H1 (cell line): Measurements from ENCODE around the gene LRRC28. TPM values are rescaled to one million over a fixed set of nuclear protein-coding genes. Genes with fewer than 3 reads are reported as not detected.

ENCODE experiments used
- CTCF ChIA-PET: fragments of 300-600 bp; sonication (Branson Sonifier 250); formaldehyde crosslinking; loops from one replicate; lab custom pipeline; 2021; ENCODE audit not compliant: partially characterized antibody; lab: Charles Lee
- POLR2A ChIA-PET: fragments of 300-600 bp; sonication (Branson Sonifier 250); formaldehyde crosslinking; loops from one replicate; lab custom pipeline; 2021; ENCODE audit warnings: inconsistent platforms; ENCODE audit not compliant: partially characterized antibody; lab: Charles Lee
- DNase-seq, 2 experiments: peaks; one replicate each; pipeline versions ENCODE4 v3.0.0 to v3.0.0-alpha.2; 2010 to 2022; ENCODE audit warnings: low spot score in 2 of 2, low read depth in 1 of 2, mixed read lengths in 1 of 2
- FAIRE-seq: peaks from 2 replicates; lab custom pipeline; 2011; peaks lifted over from hg19 to GRCh38; lab: Jason Lieb, UNC
- H2AFZ ChIP-seq: 2 replicates; pipeline ENCODE4 v1.8.1; 2012; ENCODE audit warnings: low read length, inconsistent platforms
- H2AK5ac ChIP-seq: 2 replicates; pipeline ENCODE4 v1.6.1; 2013; ENCODE audit warnings: low read depth, low read length
- H2BK120ac ChIP-seq: replicated peaks from 2 replicates; pipeline ENCODE3; 2013; ENCODE audit warnings: low read depth, low read length, inconsistent platforms
- H2BK12ac ChIP-seq: 2 replicates; pipeline ENCODE4 v1.6.1; 2013; ENCODE audit warnings: low read depth, low read length
- H2BK15ac ChIP-seq: 2 replicates; pipeline ENCODE4 v1.6.1; 2013; ENCODE audit warnings: low read length
- H2BK20ac ChIP-seq: 2 replicates; pipeline ENCODE4 v1.6.1; 2013; ENCODE audit warnings: low read length
- H2BK5ac ChIP-seq: 2 replicates; pipeline ENCODE4 v1.6.1; 2013; ENCODE audit warnings: low read depth, low read length
- H3K14ac ChIP-seq: 2 replicates; pipeline ENCODE4 v1.6.1; 2013; ENCODE audit warnings: inconsistent platforms; ENCODE audit not compliant: insufficient read length
- H3K18ac ChIP-seq: 2 replicates; pipeline ENCODE4 v1.6.1; 2013; ENCODE audit warnings: low read length; ENCODE audit errors: extremely low read depth
- H3K23ac ChIP-seq: 2 replicates; pipeline ENCODE4 v1.6.1; 2013; ENCODE audit warnings: inconsistent platforms; ENCODE audit not compliant: insufficient read length
- H3K23me2 ChIP-seq: 2 replicates; pipeline ENCODE4 v1.6.1; 2013; ENCODE audit warnings: low read depth, low read length
- H3K27ac ChIP-seq: 2 replicates; pipeline ENCODE4 v1.6.1; 2011; ENCODE audit warnings: low read depth, low read length, inconsistent platforms
- H3K27me3 ChIP-seq, 4 experiments: replicated peaks in 1 of 4; 1 replicate in 1 of 4; 2 replicates in 3 of 4; pipeline versions ENCODE4 v1.6.1 to v1.8.1; 2011 to 2013; ENCODE audit warnings: low read length in 3 of 4, mild to moderate bottlenecking in 3 of 4, inconsistent platforms in 2 of 4, mixed read lengths in 2 of 4, moderate library complexity in 1 of 4; ENCODE audit not compliant: control insufficient read depth in 3 of 4, insufficient read depth in 3 of 4; ENCODE audit errors: extremely low read depth in 1 of 4
- H3K36me3 ChIP-seq, 4 experiments: 2 replicates each; pipeline versions ENCODE4 v1.6.1 to v1.8.1; 2011 to 2013; ENCODE audit warnings: mild to moderate bottlenecking in 4 of 4, low read length in 3 of 4, moderate library complexity in 2 of 4, control low read depth in 1 of 4, inconsistent platforms in 1 of 4; ENCODE audit not compliant: insufficient read depth in 4 of 4, control insufficient read depth in 2 of 4
- H3K4ac ChIP-seq: replicated peaks from 2 replicates; pipeline ENCODE3; 2013; ENCODE audit warnings: low read length, low read depth, mixed read lengths, inconsistent platforms; ENCODE audit not compliant: insufficient read length
- H3K4me1 ChIP-seq, 4 experiments: replicated peaks in 1 of 4; 1 replicate in 1 of 4; 2 replicates in 3 of 4; pipeline versions ENCODE4 v1.6.1 to v1.8.1; 2011 to 2013; ENCODE audit warnings: low read length in 3 of 4, inconsistent platforms in 2 of 4, mixed read lengths in 1 of 4; ENCODE audit not compliant: insufficient read depth in 4 of 4, control insufficient read depth in 3 of 4
- H3K4me2 ChIP-seq, 2 experiments: 2 replicates each; pipeline versions ENCODE4 v1.6.1 to v1.8.1; 2011 to 2013; ENCODE audit warnings: low read depth in 2 of 2, low read length in 2 of 2, control low read depth in 1 of 2, inconsistent platforms in 1 of 2, mild to moderate bottlenecking in 1 of 2; ENCODE audit not compliant: insufficient read depth in 1 of 2
- H3K4me3 ChIP-seq, 4 experiments: fragments of 200-600, 300-600 bp in 1 of 4; sonication (generic), shearing (Covaris generic), sonication (Bioruptor Twin) in 1 of 4; 2 replicates each; pipeline versions ENCODE4 v1.5.1 to v1.8.1; 2011 to 2016; ENCODE audit warnings: low read length in 4 of 4, low read depth in 3 of 4, control low read depth in 2 of 4, inconsistent platforms in 2 of 4, mild to moderate bottlenecking in 2 of 4, mixed read lengths in 1 of 4, moderate library complexity in 1 of 4; ENCODE audit not compliant: insufficient read depth in 2 of 4; ENCODE audit errors: extremely low read depth in 1 of 4
- H3K56ac ChIP-seq: replicated peaks from 2 replicates; pipeline ENCODE3; 2013; ENCODE audit warnings: low read depth, mild to moderate bottlenecking, mixed read lengths, low read length, inconsistent platforms; ENCODE audit not compliant: insufficient read length
- H3K79me1 ChIP-seq: 2 replicates; pipeline ENCODE4 v1.6.1; 2013; ENCODE audit warnings: low read depth, low read length, control low read depth
- H3K79me2 ChIP-seq, 2 experiments: 2 replicates each; pipeline versions ENCODE4 v1.6.1 to v1.8.1; 2012 to 2013; ENCODE audit warnings: low read length in 2 of 2, mild to moderate bottlenecking in 2 of 2, inconsistent platforms in 1 of 2; ENCODE audit not compliant: insufficient read depth in 2 of 2, control insufficient read depth in 1 of 2
- H3K9ac ChIP-seq, 4 experiments: replicated peaks in 1 of 4; 1 replicate in 1 of 4; 2 replicates in 3 of 4; pipeline versions ENCODE4 v1.6.1 to v1.8.1; 2011 to 2013; ENCODE audit warnings: low read depth in 3 of 4, low read length in 3 of 4, control low read depth in 2 of 4, mild to moderate bottlenecking in 2 of 4, moderate library complexity in 2 of 4, inconsistent platforms in 1 of 4; ENCODE audit errors: extremely low read depth in 1 of 4
- H3K9me3 ChIP-seq, 2 experiments: 2 replicates each; pipeline versions ENCODE4 v1.6.1 to v1.8.1; 2012 to 2013; ENCODE audit warnings: mild to moderate bottlenecking in 2 of 2, moderate library complexity in 2 of 2, control low read depth in 1 of 2, inconsistent platforms in 1 of 2, low read depth in 1 of 2, low read length in 1 of 2, mixed read lengths in 1 of 2; ENCODE audit not compliant: insufficient read depth in 2 of 2
- H4K20me1 ChIP-seq, 2 experiments: replicated peaks in 1 of 2; 2 replicates each; pipeline versions ENCODE3 to v1.8.1; 2011 to 2013; ENCODE audit warnings: inconsistent platforms in 2 of 2, low read length in 2 of 2, mild to moderate bottlenecking in 1 of 2; ENCODE audit not compliant: insufficient read depth in 2 of 2, control insufficient read depth in 1 of 2
- H4K5ac ChIP-seq: 2 replicates; pipeline ENCODE4 v1.6.1; 2013; ENCODE audit warnings: low read length, low read depth, mixed read lengths, inconsistent platforms; ENCODE audit not compliant: insufficient read length
- H4K8ac ChIP-seq: 2 replicates; pipeline ENCODE4 v1.8.0; 2013; ENCODE audit warnings: mild to moderate bottlenecking, moderate library complexity, low read length, inconsistent platforms; ENCODE audit not compliant: insufficient read depth; ENCODE audit errors: extremely low read depth
- H4K91ac ChIP-seq: replicated peaks from 2 replicates; pipeline ENCODE3; 2013; ENCODE audit warnings: low read length, mixed read lengths, inconsistent platforms; ENCODE audit not compliant: insufficient read length
- WGBS, 2 experiments: shearing (Covaris generic) in 1 of 2; methylation state at CpG; one replicate each; pipeline versions ENCODE4 v1.1.6 to v1.1.7; 2013 to 2015; ENCODE audit warnings: low lambda C conversion rate in 2 of 2, mixed read lengths in 2 of 2, inconsistent platforms in 1 of 2, low coverage in 1 of 2, missing lambda C conversion rate in 1 of 2; ENCODE audit not compliant: insufficient replicate concordance in 2 of 2, insufficient coverage in 1 of 2, insufficient read length in 1 of 2; ENCODE audit errors: extremely low coverage in 1 of 2, missing lambda C conversion rate in 1 of 2; 5-methylcytosine and 5-hydroxymethylcytosine counted together
- polyA plus RNA-seq, 7 experiments: library from polyadenylated mRNA; depleted of rRNA in 3 of 7; stranded (reverse) in 5 of 7; unstranded in 2 of 7; fragments of >200 nt in 5 of 7; fragments of 200-250 nt in 2 of 7; gene quantifications; 1 replicate in 5 of 7; 2 replicates in 1 of 7; 4 replicates in 1 of 7; pipeline versions ENCODE4 v1.2.1 to v1.2.3, GENCODE V29; 2011 to 2013; ENCODE audit warnings: missing spikeins in 2 of 7, mixed read lengths in 2 of 7
- total RNA-seq: library from RNA; stranded (reverse); fragmentation: NEBNext Ultra II Directional; extraction: Animal tissue kit (Norgen Biotek cat#: 25700); gene quantifications from 2 replicates; pipeline ENCODE4 v1.2.1, GENCODE V29; 2021

Gene LRRC28
- total and polyA plus RNA-seq, 2 of the 8 experiments (the other 6 are each of a cell fraction or from before 2014, with no cell fraction given) = 20.2 to 23.3 TPM

DNA sequence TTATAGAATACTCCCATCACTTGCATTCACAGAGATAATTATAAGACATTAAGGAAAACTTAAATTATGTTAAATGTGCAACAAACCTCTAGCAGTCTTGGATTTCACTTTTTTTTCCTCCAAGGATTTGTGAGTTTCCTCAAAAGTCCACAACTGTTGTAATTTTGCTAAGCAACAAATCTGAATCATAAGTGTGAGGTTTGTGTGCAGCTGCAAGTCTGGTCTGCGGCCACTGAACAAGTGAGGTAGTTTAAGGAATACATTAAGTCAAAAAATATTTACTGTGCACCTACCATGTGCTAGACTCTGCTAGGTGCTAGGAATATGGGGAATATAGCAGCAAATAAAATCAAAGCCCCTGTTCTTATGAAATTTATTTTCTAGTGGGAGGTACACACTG is 70.2 kb downstream of the LRRC28 start:
- Histone ChIP-seq H2BK20ac (no peak overlapping the region), H3K27me3 (no peaks in the 10 kb centered on the region), H3K79me2 (no peaks in the 10 kb centered on the region), H3K14ac (no peak overlapping the region), H2AFZ (no peak overlapping the region), H3K18ac (no peak overlapping the region), H3K23me2 (no peaks in the 10 kb centered on the region), H2BK12ac (no peak overlapping the region), H2BK5ac (no peak overlapping the region), H3K27ac (no peak overlapping the region), H2AK5ac (no peak overlapping the region), H3K4me3 (no peak overlapping the region), H3K9me3 (no peaks in the 10 kb centered on the region), H3K56ac (no peak overlapping the region), H3K36me3 (no peaks in the 10 kb centered on the region), H3K4ac (no peak overlapping the region), H4K5ac (no peak overlapping the region), H4K20me1 (no peaks in the 10 kb centered on the region), H3K79me1 (no peaks in the 10 kb centered on the region), H3K9ac (no peak overlapping the region), H3K23ac (no peak overlapping the region), H3K4me1 (no peaks in the 10 kb centered on the region), H2BK120ac (no peak overlapping the region), H4K91ac (no peak overlapping the region), H4K8ac (no peak overlapping the region), H3K4me2 (no peak overlapping the region), H2BK15ac (no peak overlapping the region)
- ChIA-PET POLR2A (no interaction called here), CTCF (interaction anchor here (1.2 kb wide), 1 partner anchor 40 kb away, joined by 4 read pairs; no protein-coding TSS in a partner anchor)
- DNase-seq (no peak), FAIRE-seq (no peak)
- WGBS, 2 experiments = 95% methylated on average over 1 of the region's 1 CpG; no CpG with 5 or more reads in 1 of the 2 experiments
